Measurements from ENCODE around the gene TCFL5. TPM values are rescaled to one million over a fixed set of nuclear protein-coding genes. Genes with fewer than 3 reads are reported as not detected.

Gene TCFL5
- total RNA-seq, 1 experiment from 2014 or later = 15.1 TPM

- Mint-ChIP-seq H3K4me1 (ENCODE audit: low read depth, unreplicated experiment) (peaks cover 7% of the 10 kb centered on the region), H3K27me3 (ENCODE audit: insufficient read depth, unreplicated experiment) (no peaks in the 10 kb centered on the region), H3K9me3 (ENCODE audit: unreplicated experiment) (no peaks in the 10 kb centered on the region), H3K36me3 (ENCODE audit: insufficient read depth, unreplicated experiment) (peaks cover 100% of the 10 kb centered on the region), H3K27ac (ENCODE audit: unreplicated experiment) (no peak overlapping the region), H3K4me3 (ENCODE audit: unreplicated experiment) (no peak overlapping the region)
- Histone ChIP-seq H3K4me3 (ENCODE audit: low read depth, low read length) (no peak overlapping the region), H3K4me1 (peaks cover 3% of the 10 kb centered on the region), H3K9me3 (no peaks in the 10 kb centered on the region), H3K36me3 (ENCODE audit: control insufficient read depth, insufficient read depth, low read length) (peaks cover 8% of the 10 kb centered on the region), H3K27me3 (replicated peaks; ENCODE audit: control insufficient read depth, insufficient read depth, low read length) (no peaks in the 10 kb centered on the region)
- POLR2A ChIA-PET = no interaction called here
- BruUV-seq (replicated peaks) = no TSS peak
- CTCF ChIA-PET = no interaction called here
- intact Hi-C loops (cut with micrococcal nuclease; ENCODE audit: unreplicated experiment) = no loop called here
- no peak for TF ChIP-seq CTCF (IDR thresholded peaks at IDR 0.05; ENCODE audit: insufficient read depth in 1 of 2, low read depth in 1 of 2, low read length in 1 of 2, severe bottlenecking in 1 of 2, unreplicated experiment in 1 of 2)
- no peak for DNase-seq
These were observed 33.9 kb upstream of the TCFL5 start for GRCh38 chr20:62895539-62895938.

GRCh38 chr20:62894261-62894660 is 32.6 kb upstream of the TCFL5 start:
- ChIA-PET CTCF (interaction anchor here (0.8 to 1.6 kb wide), 2 partner anchors 10 to 71 kb away, joined by 3 to 6 read pairs; no protein-coding TSS in a partner anchor), POLR2A (no interaction called here)
- H3K27me3 Mint-ChIP-seq (ENCODE audit: insufficient read depth, unreplicated experiment) = no peaks in the 10 kb centered on the region
- Histone ChIP-seq H3K36me3 (ENCODE audit: control insufficient read depth, insufficient read depth, low read length) (peaks cover 13% of the 10 kb centered on the region), H3K9me3 (no peaks in the 10 kb centered on the region), H3K4me3 (ENCODE audit: low read depth, low read length) (no peak overlapping the region), H3K4me1 (no peaks in the 10 kb centered on the region), H3K27me3 (replicated peaks; ENCODE audit: control insufficient read depth, insufficient read depth, low read length) (no peaks in the 10 kb centered on the region)
- TF ChIP-seq CTCF (IDR thresholded peaks at IDR 0.05; ENCODE audit: insufficient read depth in 1 of 2, low read depth in 1 of 2, low read length in 1 of 2, severe bottlenecking in 1 of 2, unreplicated experiment in 1 of 2) = no peak
- no peaks in the 10 kb centered on the region for H3K9me3 Mint-ChIP-seq (ENCODE audit: unreplicated experiment)
- BruUV-seq (replicated peaks) = no TSS peak
- H3K4me1 Mint-ChIP-seq (ENCODE audit: low read depth, unreplicated experiment) = no peaks in the 10 kb centered on the region
- no peak for DNase-seq
- intact Hi-C loops (cut with micrococcal nuclease; ENCODE audit: unreplicated experiment) = no loop called here
- H3K27ac Mint-ChIP-seq (ENCODE audit: unreplicated experiment) = no peak overlapping the region
- no peak overlapping the region for H3K4me3 Mint-ChIP-seq (ENCODE audit: unreplicated experiment)
- peaks cover 100% of the 10 kb centered on the region for H3K36me3 Mint-ChIP-seq (ENCODE audit: insufficient read depth, unreplicated experiment)

GRCh38 chr20:62893700-62894099 is 32.1 kb upstream of the TCFL5 start:
- no peak for DNase-seq
- Histone ChIP-seq H3K4me1 (no peaks in the 10 kb centered on the region), H3K36me3 (ENCODE audit: control insufficient read depth, insufficient read depth, low read length) (peaks cover 13% of the 10 kb centered on the region), H3K27me3 (replicated peaks; ENCODE audit: control insufficient read depth, insufficient read depth, low read length) (no peaks in the 10 kb centered on the region), H3K9me3 (no peaks in the 10 kb centered on the region), H3K4me3 (ENCODE audit: low read depth, low read length) (no peak overlapping the region)
- POLR2A ChIA-PET = no interaction called here
- intact Hi-C loops (cut with micrococcal nuclease; ENCODE audit: unreplicated experiment) = no loop called here
- Mint-ChIP-seq H3K9me3 (ENCODE audit: unreplicated experiment) (no peaks in the 10 kb centered on the region), H3K36me3 (ENCODE audit: insufficient read depth, unreplicated experiment) (peaks cover 100% of the 10 kb centered on the region), H3K4me3 (ENCODE audit: unreplicated experiment) (no peak overlapping the region), H3K4me1 (ENCODE audit: low read depth, unreplicated experiment) (no peaks in the 10 kb centered on the region), H3K27ac (ENCODE audit: unreplicated experiment) (no peak overlapping the region), H3K27me3 (ENCODE audit: insufficient read depth, unreplicated experiment) (no peaks in the 10 kb centered on the region)
- CTCF ChIA-PET = interaction anchor here (0.8 to 1.6 kb wide), 3 partner anchors 8 to 71 kb away, joined by 3 to 6 read pairs (median 4); no protein-coding TSS in a partner anchor
- BruUV-seq (replicated peaks) = no TSS peak
- peak in 1 of 2 experiments; percentile 60 for TF ChIP-seq CTCF (IDR thresholded peaks at IDR 0.05; ENCODE audit: insufficient read depth in 1 of 2, low read depth in 1 of 2, low read length in 1 of 2, severe bottlenecking in 1 of 2, unreplicated experiment in 1 of 2)

All from Caco-2 (cell line).